OCI-LY3 (cell line): ENCODE results near the gene SLIRP.

ENCODE experiments used
- H2AFZ ChIP-seq: fragments of 200-600, 300-600 bp; shearing (Covaris generic); 2 replicates; pipeline ENCODE4 v1.6.0; 2014; ENCODE audit warnings: antibody characterized with exemption, low read depth, low read length
- H3K27ac ChIP-seq: fragments of 200-600, 300-600 bp; sonication (generic); 2 replicates; pipeline ENCODE4 v1.5.1; 2014; ENCODE audit warnings: mild to moderate bottlenecking, low read length, moderate library complexity, mixed read lengths
- H3K27me3 ChIP-seq: fragments of 200-600, 300-600 bp; sonication (generic); 2 replicates; pipeline ENCODE4 v1.6.1; 2014; ENCODE audit warnings: low read depth, low read length, mixed read lengths
- H3K36me3 ChIP-seq: fragments of 200-600, 300-600 bp; sonication (generic); replicated peaks from 2 replicates; pipeline ENCODE3; 2014; ENCODE audit warnings: low read depth, low read length, mixed read lengths
- H3K4me1 ChIP-seq: fragments of 300-600, 200-600 bp; sonication (generic); 2 replicates; pipeline ENCODE4 v1.6.1; 2014; ENCODE audit warnings: low read length, mixed read lengths
- H3K4me2 ChIP-seq: fragments of 200-600, 300-600 bp; sonication (generic); 2 replicates; pipeline ENCODE4 v1.6.1; 2014; ENCODE audit warnings: low read length, mixed read lengths
- H3K4me3 ChIP-seq: fragments of 300-600, 200-600 bp; sonication (generic); 2 replicates; pipeline ENCODE4 v1.5.1; 2014; ENCODE audit warnings: antibody characterized with exemption, mild to moderate bottlenecking, low read length, moderate library complexity
- H3K79me2 ChIP-seq: fragments of 300-600, 200-600 bp; shearing (Covaris generic); 2 replicates; pipeline ENCODE4 v1.6.1; 2014; ENCODE audit warnings: mild to moderate bottlenecking, low read length, mixed read lengths
- H3K9ac ChIP-seq: fragments of 300-600, 200-600 bp; shearing (Covaris generic); 2 replicates; pipeline ENCODE4 v1.6.0; 2014; ENCODE audit warnings: mild to moderate bottlenecking, low read length, moderate library complexity
- H3K9me3 ChIP-seq: fragments of 200-600, 300-600 bp; shearing (Covaris generic); 2 replicates; pipeline ENCODE4 v1.6.1; 2014; ENCODE audit warnings: low read length, mixed read lengths; ENCODE audit not compliant: insufficient read depth
- H4K20me1 ChIP-seq: fragments of 200-600, 300-600 bp; sonication (generic); 2 replicates; pipeline ENCODE4 v1.6.1; 2016; ENCODE audit warnings: low read length, mixed read lengths; ENCODE audit not compliant: insufficient read depth
- EZH2phosphoT487 ChIP-seq: fragments of 200-600 bp; shearing (Covaris generic); IDR thresholded peaks from 2 replicates; pipeline ENCODE4 v1.6.1; 2018; ENCODE audit warnings: antibody characterized with exemption, mixed run types, low read depth
- TF ChIP-seq, protein P1 (sequence below): fragments of 200-600, 300-600 bp; sonication (generic); IDR thresholded peaks from 2 replicates; pipeline ENCODE4 v1.5.1; 2014; ENCODE audit warnings: antibody characterized with exemption, low read length, low read depth

Gene SLIRP

DNA sequence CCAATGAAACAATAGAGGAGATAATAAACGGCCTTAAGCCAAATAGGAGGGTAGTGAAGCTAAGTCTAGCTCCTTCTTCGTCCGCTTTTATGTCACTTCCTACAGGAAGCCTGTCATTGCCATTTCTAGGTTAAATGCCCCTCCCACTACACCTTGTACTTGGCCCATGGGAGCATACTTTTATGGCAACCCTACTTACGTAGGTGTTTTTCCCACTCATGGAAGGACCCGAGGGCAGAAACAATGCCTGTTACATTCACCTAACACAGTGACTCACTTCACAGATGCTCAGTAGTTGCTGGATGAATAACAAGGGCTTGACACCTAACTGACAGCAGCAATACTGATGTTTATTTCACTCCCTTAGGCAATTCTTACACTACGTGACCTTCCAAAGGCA, 44.6 kb upstream of the SLIRP start:
- H3K9ac ChIP-seq, result no peak overlapping the region
- H3K27ac ChIP-seq, result no peak overlapping the region
- no peaks in the 10 kb centered on the region for H3K79me2 ChIP-seq
- H3K4me3 ChIP-seq, result no peak overlapping the region
- H3K36me3 ChIP-seq, result no peaks in the 10 kb centered on the region
- TF ChIP-seq EZH2phosphoT487, result no peak
- TF ChIP-seq, protein P1, sequence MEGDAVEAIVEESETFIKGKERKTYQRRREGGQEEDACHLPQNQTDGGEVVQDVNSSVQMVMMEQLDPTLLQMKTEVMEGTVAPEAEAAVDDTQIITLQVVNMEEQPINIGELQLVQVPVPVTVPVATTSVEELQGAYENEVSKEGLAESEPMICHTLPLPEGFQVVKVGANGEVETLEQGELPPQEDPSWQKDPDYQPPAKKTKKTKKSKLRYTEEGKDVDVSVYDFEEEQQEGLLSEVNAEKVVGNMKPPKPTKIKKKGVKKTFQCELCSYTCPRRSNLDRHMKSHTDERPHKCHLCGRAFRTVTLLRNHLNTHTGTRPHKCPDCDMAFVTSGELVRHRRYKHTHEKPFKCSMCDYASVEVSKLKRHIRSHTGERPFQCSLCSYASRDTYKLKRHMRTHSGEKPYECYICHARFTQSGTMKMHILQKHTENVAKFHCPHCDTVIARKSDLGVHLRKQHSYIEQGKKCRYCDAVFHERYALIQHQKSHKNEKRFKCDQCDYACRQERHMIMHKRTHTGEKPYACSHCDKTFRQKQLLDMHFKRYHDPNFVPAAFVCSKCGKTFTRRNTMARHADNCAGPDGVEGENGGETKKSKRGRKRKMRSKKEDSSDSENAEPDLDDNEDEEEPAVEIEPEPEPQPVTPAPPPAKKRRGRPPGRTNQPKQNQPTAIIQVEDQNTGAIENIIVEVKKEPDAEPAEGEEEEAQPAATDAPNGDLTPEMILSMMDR, result no peak
- H3K27me3 ChIP-seq, result no peaks in the 10 kb centered on the region
- H4K20me1 ChIP-seq, result no peaks in the 10 kb centered on the region
- H3K4me1 ChIP-seq, result no peaks in the 10 kb centered on the region
- H3K9me3 ChIP-seq, result no peaks in the 10 kb centered on the region
- H2AFZ ChIP-seq, result no peak overlapping the region
- no peak overlapping the region for H3K4me2 ChIP-seq

DNA sequence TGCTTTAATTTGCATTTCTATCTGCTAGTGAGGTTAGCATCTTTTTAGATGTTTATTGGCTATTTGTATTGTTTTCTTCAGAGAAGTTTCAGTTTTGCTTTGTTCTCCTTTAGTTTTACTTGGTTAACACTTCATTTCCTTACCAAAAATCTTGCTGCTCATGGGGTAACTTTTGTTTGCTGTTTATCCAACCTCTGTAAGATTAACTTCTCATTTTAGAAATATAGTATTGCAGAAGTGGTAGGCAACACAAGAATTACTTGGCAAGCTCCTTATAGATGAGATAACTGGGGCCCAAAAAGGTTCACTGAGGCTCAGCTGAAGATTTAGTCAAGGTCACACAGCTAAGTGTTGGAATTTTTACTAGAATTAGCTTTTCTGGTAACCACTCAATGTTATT, 40.6 kb upstream of the SLIRP start:
- Histone ChIP-seq H3K36me3 (no peaks in the 10 kb centered on the region), H3K27me3 (no peaks in the 10 kb centered on the region), H3K27ac (no peak overlapping the region), H3K4me1 (no peaks in the 10 kb centered on the region), H3K9me3 (no peaks in the 10 kb centered on the region), H3K4me2 (no peak overlapping the region), H4K20me1 (no peaks in the 10 kb centered on the region), H2AFZ (no peak overlapping the region), H3K4me3 (no peak overlapping the region), H3K9ac (no peak overlapping the region), H3K79me2 (no peaks in the 10 kb centered on the region)
- TF ChIP-seq, protein P1, result no peak
- no peak for TF ChIP-seq EZH2phosphoT487

DNA sequence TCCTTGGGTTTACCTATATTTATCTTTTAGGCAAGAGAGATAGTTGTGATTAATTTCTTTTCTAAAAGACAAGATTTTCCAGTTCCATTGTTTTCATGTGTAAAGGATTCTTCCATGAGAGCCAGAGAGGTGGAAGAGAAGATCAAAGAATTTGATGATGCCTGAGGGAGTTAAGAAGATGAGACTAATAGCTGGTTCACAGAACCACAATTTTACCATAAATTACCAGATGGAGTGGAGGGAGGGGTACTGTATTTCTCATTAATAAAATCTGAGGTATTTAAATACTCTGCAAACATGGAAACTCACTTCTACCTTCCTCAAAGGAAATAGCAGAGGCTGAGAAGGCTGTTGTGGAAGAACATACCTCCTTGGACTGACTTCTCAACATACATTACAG, 34.7 kb upstream of the SLIRP start:
- Histone ChIP-seq H3K4me2 (no peak overlapping the region), H3K27me3 (no peaks in the 10 kb centered on the region), H3K9me3 (no peaks in the 10 kb centered on the region), H2AFZ (no peak overlapping the region), H4K20me1 (no peaks in the 10 kb centered on the region), H3K9ac (no peak overlapping the region), H3K36me3 (peaks cover 14% of the 10 kb centered on the region), H3K27ac (no peak overlapping the region), H3K4me1 (no peaks in the 10 kb centered on the region), H3K4me3 (no peak overlapping the region), H3K79me2 (no peaks in the 10 kb centered on the region)
- TF ChIP-seq EZH2phosphoT487, result no peak
- TF ChIP-seq, protein P1, result no peak

DNA sequence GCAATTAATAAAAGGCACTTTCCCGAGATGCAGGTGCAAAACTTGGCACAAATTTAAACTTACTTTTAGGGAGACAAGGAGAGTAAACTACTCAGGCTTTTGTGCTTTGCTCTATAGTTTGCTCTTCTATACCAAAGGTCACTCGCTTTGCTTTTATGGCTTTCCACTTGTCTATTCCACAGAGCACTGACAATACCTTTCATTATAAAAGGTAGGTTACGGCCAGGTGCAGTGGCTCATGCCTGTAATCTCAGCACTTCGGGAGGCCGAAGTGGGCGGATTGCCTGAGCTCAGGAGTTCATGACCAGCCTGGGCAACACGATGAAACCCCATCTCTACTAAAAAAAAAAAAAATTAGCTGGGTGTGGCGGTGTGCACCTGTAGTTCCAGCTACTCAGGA, 33.0 kb upstream of the SLIRP start:
- no peak overlapping the region for H3K4me3 ChIP-seq
- no peaks in the 10 kb centered on the region for H3K4me1 ChIP-seq
- H4K20me1 ChIP-seq, result no peaks in the 10 kb centered on the region
- H3K27ac ChIP-seq, result no peak overlapping the region
- no peak overlapping the region for H2AFZ ChIP-seq
- H3K9me3 ChIP-seq, result no peaks in the 10 kb centered on the region
- H3K4me2 ChIP-seq, result no peak overlapping the region
- TF ChIP-seq, protein P1, result no peak
- TF ChIP-seq EZH2phosphoT487, result no peak
- no peaks in the 10 kb centered on the region for H3K27me3 ChIP-seq
- H3K9ac ChIP-seq, result no peak overlapping the region
- peaks cover 18% of the 10 kb centered on the region for H3K36me3 ChIP-seq
- no peaks in the 10 kb centered on the region for H3K79me2 ChIP-seq
